Left hindlimb (tissue), 1 donor: ENCODE data around the gene EIF4B.

ENCODE experiments used
- DNase-seq: peaks from one replicate; pipeline ENCODE4 v3.0.0-alpha.2; 2018

EIF4B gene

GRCh38 chr12:53059434-53060063 lies 53.3 kb downstream of the EIF4B start:
- DNase-seq, result no peak

- peak; percentile 35 for DNase-seq
Measured at GRCh38 chr12:53060064-53060720, 53.9 kb downstream of the EIF4B start.

GRCh38 chr12:53060721-53061276 lies 54.5 kb downstream of the EIF4B start:
- peak; percentile 53 for DNase-seq

- peak; percentile 47 for DNase-seq
Measured at GRCh38 chr12:53061404-53062010, 55.3 kb downstream of the EIF4B start.

- DNase-seq, result peak; percentile 54
Measured at GRCh38 chr12:53062011-53062961, 56.0 kb downstream of the EIF4B start.

GRCh38 chr12:53062977-53063707 lies 56.9 kb downstream of the EIF4B start:
- peak; percentile 41 for DNase-seq

- DNase-seq, result peak; percentile 69
Measured at GRCh38 chr12:53063708-53064612, 57.7 kb downstream of the EIF4B start.

- peak; percentile 40 for DNase-seq
Measured at GRCh38 chr12:53064613-53065436, 58.6 kb downstream of the EIF4B start.

GRCh38 chr12:53065470-53065869 lies 59.2 kb downstream of the EIF4B start:
- peak; percentile 37 for DNase-seq

GRCh38 chr12:53065975-53066931 lies 60.0 kb downstream of the EIF4B start:
- peak; percentile 80 for DNase-seq

- no peak for DNase-seq
Measured at GRCh38 chr12:53067074-53067992, 61.1 kb downstream of the EIF4B start.

- DNase-seq, result peak; percentile 28
Measured at GRCh38 chr12:53067993-53068770, 61.9 kb downstream of the EIF4B start.

GRCh38 chr12:53068811-53069585 lies 62.7 kb downstream of the EIF4B start:
- DNase-seq, result no peak

GRCh38 chr12:53069621-53070410 lies 63.6 kb downstream of the EIF4B start:
- DNase-seq, result peak; percentile 77

GRCh38 chr12:53070877-53071492 lies 64.7 kb downstream of the EIF4B start:
- DNase-seq, result no peak
